Measurements from ENCODE around the gene LTBP4. TPM values are rescaled to one million over a fixed set of nuclear protein-coding genes. Genes with fewer than 3 reads are reported as not detected.

The LTBP4 gene
- polyA plus RNA-seq, 1 donor (not counting 4 experiments of a cell fraction or from before 2014, with no cell fraction given) = 29.6 TPM

DNA sequence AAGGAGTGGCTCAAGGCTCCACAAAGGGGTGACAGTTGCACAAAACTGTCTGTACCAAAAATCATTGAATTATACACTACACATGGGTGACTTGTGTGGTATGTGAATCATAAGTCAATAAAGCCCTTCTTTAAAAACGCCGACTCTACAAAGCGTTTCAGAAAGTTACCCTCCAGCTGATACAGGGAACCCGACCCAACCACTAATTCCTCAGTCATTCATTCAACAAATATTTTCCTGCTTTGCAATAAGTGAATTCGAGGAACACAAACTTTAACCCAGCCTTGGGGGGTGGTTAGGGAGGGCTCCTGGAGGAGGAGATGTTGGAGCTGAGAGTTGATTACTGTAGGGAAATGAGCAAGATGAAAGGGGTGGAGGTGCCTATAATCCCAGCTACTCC, 32.0 kb downstream of the LTBP4 start:
- no peaks in the 10 kb centered on the region for H3K79me2 ChIP-seq (ENCODE audit: control insufficient read depth, insufficient read depth, low read length)
- no peak for FAIRE-seq
- no peaks in the 10 kb centered on the region for H3K9me3 ChIP-seq (ENCODE audit: control insufficient read depth, low read depth, low read length)
- H3K36me3 ChIP-seq (ENCODE audit: control insufficient read depth in 2 of 2, extremely low read depth in 1 of 2, insufficient read depth in 2 of 2, low read length in 2 of 2) = peaks cover 4 to 12% of the 10 kb centered on the region in 2 experiments
- H3K9me1 ChIP-seq (ENCODE audit: control insufficient read depth, extremely low read depth, insufficient read depth, low read length) = peaks cover 3% of the 10 kb centered on the region
- H3K27ac ChIP-seq (ENCODE audit: control insufficient read depth, insufficient read depth, low read length) = no peak overlapping the region
- H3K4me3 ChIP-seq (ENCODE audit: control insufficient read depth in 2 of 3, extremely low read depth in 1 of 3, insufficient read depth in 2 of 3, low read depth in 1 of 3, low read length in 3 of 3) = no peak overlapping the region
- TF ChIP-seq EZH2 (IDR thresholded peaks at IDR 0.05; ENCODE audit: low read length) (no peak), CTCF (optimal IDR thresholded peaks at IDR 0.05 in 1 of 3, IDR thresholded peaks at IDR 0.05 in 1 of 3, conservative IDR thresholded peaks at IDR 0.05 in 1 of 3; ENCODE audit: extremely low read depth in 1 of 3, insufficient read depth in 2 of 3, low read length in 3 of 3) (no peak)
- DNase-seq (ENCODE audit: low read depth, low spot score) = no peak
- no peaks in the 10 kb centered on the region for H4K20me1 ChIP-seq (ENCODE audit: control insufficient read depth, extremely low read depth, insufficient read depth, low read length)
- no peaks in the 10 kb centered on the region for H3K27me3 ChIP-seq (ENCODE audit: control insufficient read depth, extremely low read depth, insufficient read depth, low read length)
- dilution Hi-C loops (cut with MboI; ENCODE audit: extremely low pct_ligation_motif_present, low sequenced_read_pairs) = no loop called here
- H3K4me2 ChIP-seq (ENCODE audit: control insufficient read depth, extremely low read depth, insufficient read depth, low read depth, low read length) = no peak overlapping the region
- no peak overlapping the region for H2AFZ ChIP-seq (ENCODE audit: control insufficient read depth, low read length)
- no peak overlapping the region for H3K9ac ChIP-seq (ENCODE audit: control insufficient read depth, extremely low read depth, insufficient read depth, low read length)
- H3K4me1 ChIP-seq (ENCODE audit: control insufficient read depth, extremely low read depth, insufficient read depth, low read length) = peaks cover 13% of the 10 kb centered on the region

GRCh38 chr19:40638327-40638726, 37.2 kb downstream of the LTBP4 start:
- FAIRE-seq = no peak
- dilution Hi-C loops (cut with MboI; ENCODE audit: extremely low pct_ligation_motif_present, low sequenced_read_pairs) = no loop called here

More at GRCh38 chr19:40638327-40638726, 37.2 kb downstream of the LTBP4 start:
- TF ChIP-seq CTCF (optimal IDR thresholded peaks at IDR 0.05 in 1 of 3, IDR thresholded peaks at IDR 0.05 in 1 of 3, conservative IDR thresholded peaks at IDR 0.05 in 1 of 3; ENCODE audit: extremely low read depth in 1 of 3, insufficient read depth in 2 of 3, low read length in 3 of 3) (no peak), EZH2 (IDR thresholded peaks at IDR 0.05; ENCODE audit: low read length) (no peak)
- no peak for DNase-seq (ENCODE audit: low read depth, low spot score)
- H3K27me3 ChIP-seq (ENCODE audit: control insufficient read depth, extremely low read depth, insufficient read depth, low read length) = no peaks in the 10 kb centered on the region
- H3K4me3 ChIP-seq (ENCODE audit: control insufficient read depth in 2 of 3, extremely low read depth in 1 of 3, insufficient read depth in 2 of 3, low read depth in 1 of 3, low read length in 3 of 3) = no peak overlapping the region
- H3K9ac ChIP-seq (ENCODE audit: control insufficient read depth, extremely low read depth, insufficient read depth, low read length) = no peak overlapping the region
- no peaks in the 10 kb centered on the region for H4K20me1 ChIP-seq (ENCODE audit: control insufficient read depth, extremely low read depth, insufficient read depth, low read length)
- no peaks in the 10 kb centered on the region for H3K79me2 ChIP-seq (ENCODE audit: control insufficient read depth, insufficient read depth, low read length)
- no peak overlapping the region for H3K4me2 ChIP-seq (ENCODE audit: control insufficient read depth, extremely low read depth, insufficient read depth, low read depth, low read length)
- no peaks in the 10 kb centered on the region for H3K36me3 ChIP-seq (ENCODE audit: control insufficient read depth in 2 of 2, extremely low read depth in 1 of 2, insufficient read depth in 2 of 2, low read length in 2 of 2)
- H2AFZ ChIP-seq (ENCODE audit: control insufficient read depth, low read length) = no peak overlapping the region
- H3K27ac ChIP-seq (ENCODE audit: control insufficient read depth, insufficient read depth, low read length) = no peak overlapping the region
- peaks cover 7% of the 10 kb centered on the region for H3K4me1 ChIP-seq (ENCODE audit: control insufficient read depth, extremely low read depth, insufficient read depth, low read length)
- no peaks in the 10 kb centered on the region for H3K9me1 ChIP-seq (ENCODE audit: control insufficient read depth, extremely low read depth, insufficient read depth, low read length)
- no peaks in the 10 kb centered on the region for H3K9me3 ChIP-seq (ENCODE audit: control insufficient read depth, low read depth, low read length)
